B cell (primary cell): ENCODE results near the gene SLTM. TPM values are rescaled to one million over a fixed set of nuclear protein-coding genes. Genes with fewer than 3 reads are reported as not detected.

Experiments used
- ATAC-seq: fragments of 200-7000 bp; cut with Tn5 transposase; one replicate; pipeline ENCODE4 v1.10.0; 2021; ENCODE audit warnings: low read depth, mild to moderate bottlenecking, moderate number of reproducible peaks, moderate library complexity
- CTCF ChIA-PET: fragments of 350-600 bp; sonication (Branson Sonifier 250); formaldehyde crosslinking; loops from one replicate; lab custom pipeline; 2021; ENCODE audit warnings: antibody characterized with exemption, inconsistent platforms; lab: Charles Lee
- POLR2A ChIA-PET: fragments of 350-600 bp; sonication (Branson Sonifier 250); formaldehyde crosslinking; loops from one replicate; lab custom pipeline; 2021; ENCODE audit warnings: antibody characterized with exemption; lab: Charles Lee
- DNase-seq: peaks from one replicate; pipeline ENCODE4 v3.0.0; 2013
- H2AFZ ChIP-seq: 2 replicates; pipeline ENCODE4 v1.6.1; 2012; ENCODE audit warnings: mild to moderate bottlenecking, low read depth, low read length; ENCODE audit not compliant: insufficient read depth, poor library complexity, severe bottlenecking
- H3K27ac ChIP-seq, 2 donors: 1 replicate in 1 of 2; 2 replicates in 1 of 2; pipeline ENCODE4 v1.5.1; 2012 to 2013; ENCODE audit warnings: low read length in 2 of 2, mild to moderate bottlenecking in 2 of 2, moderate library complexity in 1 of 2
- H3K27me3 ChIP-seq, 4 experiments: fragments of 200-600 bp in 1 of 4; sonication (generic) in 1 of 4; replicated peaks in 1 of 4; 1 replicate in 2 of 4; 2 replicates in 2 of 4; pipeline versions ENCODE4 v1.6.1 to v1.7.0; 2013 to 2016; ENCODE audit warnings: low read length in 3 of 4, mild to moderate bottlenecking in 2 of 4, mixed read lengths in 1 of 4, moderate library complexity in 1 of 4; ENCODE audit not compliant: insufficient read depth in 4 of 4, control insufficient read depth in 3 of 4; ENCODE audit errors: control extremely low read depth in 1 of 4
- H3K36me3 ChIP-seq, 2 experiments: replicated peaks in 1 of 2; 1 replicate in 1 of 2; 2 replicates in 1 of 2; pipeline versions ENCODE4 v1.6.1 to v1.7.1; 2013; ENCODE audit warnings: low read length in 1 of 2; ENCODE audit not compliant: insufficient read depth in 2 of 2, control insufficient read depth in 1 of 2; ENCODE audit errors: control extremely low read depth in 1 of 2, extremely low read depth in 1 of 2
- H3K4me1 ChIP-seq, 2 donors: fragments of 200-600 bp in 1 of 2; sonication (generic) in 1 of 2; 1 replicate in 1 of 2; 2 replicates in 1 of 2; pipeline versions ENCODE4 v1.5.1 to v1.6.1; 2013 to 2017; ENCODE audit warnings: low read length in 2 of 2; ENCODE audit not compliant: control insufficient read depth in 2 of 2, insufficient read depth in 2 of 2
- H3K4me2 ChIP-seq: replicated peaks from 2 replicates; pipeline ENCODE3; 2012; ENCODE audit warnings: mild to moderate bottlenecking, low read depth, low read length; ENCODE audit not compliant: poor library complexity, severe bottlenecking
- H3K4me3 ChIP-seq, 5 experiments: fragments of 200-600 bp in 1 of 5; sonication (generic) in 1 of 5; 1 replicate in 3 of 5; 2 replicates in 2 of 5; pipeline versions ENCODE4 v1.5.1 to v1.7.0; 2011 to 2016; ENCODE audit warnings: low read length in 4 of 5, mild to moderate bottlenecking in 4 of 5, low read depth in 2 of 5, control low read depth in 1 of 5, moderate library complexity in 1 of 5; ENCODE audit not compliant: insufficient read depth in 1 of 5; ENCODE audit errors: control extremely low read depth in 1 of 5, extremely low read depth in 1 of 5
- H3K79me2 ChIP-seq: fragments of 200-600 bp; sonication (generic); one replicate; pipeline ENCODE4 v1.6.0; 2016; ENCODE audit warnings: low read length; ENCODE audit not compliant: control insufficient read depth, insufficient read depth
- H3K9ac ChIP-seq: fragments of 200-600 bp; sonication (generic); 2 replicates; pipeline ENCODE4 v1.6.1; 2017; ENCODE audit warnings: mild to moderate bottlenecking, low read length, moderate library complexity
- H3K9me3 ChIP-seq, 3 donors: one replicate each; pipeline versions ENCODE4 v1.6.1 to v1.7.1; 2013; ENCODE audit warnings: low read length in 2 of 3; ENCODE audit not compliant: control insufficient read depth in 2 of 3, insufficient read depth in 1 of 3; ENCODE audit errors: control extremely low read depth in 1 of 3
- H4K20me1 ChIP-seq: 2 replicates; pipeline ENCODE4 v1.6.0; 2012; ENCODE audit warnings: mild to moderate bottlenecking, low read length; ENCODE audit not compliant: insufficient read depth, control insufficient read depth, poor library complexity, severe bottlenecking
- H3K27ac Mint-ChIP-seq: one replicate; pipeline ENCODE4 v1.8.0; 2021; ENCODE audit warnings: mixed read lengths
- H3K27me3 Mint-ChIP-seq: one replicate; pipeline ENCODE4 v1.8.0; 2021; ENCODE audit warnings: mixed read lengths
- H3K4me1 Mint-ChIP-seq: one replicate; pipeline ENCODE4 v1.8.0; 2021; ENCODE audit warnings: mixed read lengths
- H3K4me3 Mint-ChIP-seq: one replicate; pipeline ENCODE4 v1.8.0; 2021; ENCODE audit warnings: mixed read lengths
- H3K9me3 Mint-ChIP-seq: one replicate; pipeline ENCODE4 v1.8.0; 2022; ENCODE audit warnings: mixed read lengths; ENCODE audit not compliant: insufficient read depth
- CTCF ChIP-seq: fragments of 200-600 bp; IDR thresholded peaks from one replicate; pipeline ENCODE4 v1.8.0; 2022; ENCODE audit warnings: antibody characterized with exemption, mild to moderate bottlenecking
- EZH2 ChIP-seq: IDR thresholded peaks from 2 replicates; pipeline ENCODE4 v1.6.1; 2012; ENCODE audit warnings: borderline replicate concordance, low read depth, mild to moderate bottlenecking, moderate library complexity, low read length; ENCODE audit not compliant: insufficient read depth, poor library complexity, severe bottlenecking
- WGBS: methylation state at CpG from one replicate; pipeline ENCODE4 v1.1.5; 2013; ENCODE audit warnings: missing lambda C conversion rate; ENCODE audit not compliant: insufficient coverage; 5-methylcytosine and 5-hydroxymethylcytosine counted together
- intact Hi-C: fragments of 100-400 bp; cut with micrococcal nuclease; formaldehyde crosslinking; loops from one replicate; pipeline ENCODE4 v1.10.0; 2022
- polyA plus RNA-seq: library from polyadenylated mRNA; depleted of rRNA; stranded (reverse); fragments of >200 nt; gene quantifications from 2 replicates; pipeline ENCODE4 v1.2.3, GENCODE V29; 2012
- total RNA-seq, 2 donors: library from RNA; stranded (reverse); fragments of 120-200 nt in 1 of 2; gene quantifications; 1 replicate in 1 of 2; 2 replicates in 1 of 2; pipeline versions ENCODE4 v1.2.3 to v1.2.4, GENCODE V29; 2013 to 2022

The SLTM gene
- total and polyA plus RNA-seq, 2 donors (not counting 1 experiment from before 2014, with no cell fraction given): 83.2 to 183 TPM

GRCh38 chr15:58958811-58959210, 25.3 kb upstream of the SLTM start:
- Mint-ChIP-seq H3K4me3 (no peak overlapping the region), H3K27ac (no peak overlapping the region), H3K27me3 (no peaks in the 10 kb centered on the region), H3K4me1 (peaks cover 5% of the 10 kb centered on the region), H3K9me3 (no peaks in the 10 kb centered on the region)
- H4K20me1 ChIP-seq: no peaks in the 10 kb centered on the region
- H3K27ac ChIP-seq: no peak overlapping the region
- no CpG with 5 or more reads among the region's 4 CpGs for WGBS
- H3K4me3 ChIP-seq: no peak overlapping the region
- no peaks in the 10 kb centered on the region for H3K9me3 ChIP-seq
- TF ChIP-seq EZH2 (no peak), CTCF (no peak)
- H3K79me2 ChIP-seq: no peaks in the 10 kb centered on the region
- no peak overlapping the region for H2AFZ ChIP-seq
- CTCF ChIA-PET: interaction anchor here (0.8 to 6.3 kb wide), 10 partner anchors 9 to 570 kb away, joined by 3 to 53 read pairs (median 4); no protein-coding TSS in a partner anchor
- H3K4me1 ChIP-seq: peaks cover 3 to 7% of the 10 kb centered on the region in 2 donors
- no peaks in the 10 kb centered on the region for H3K27me3 ChIP-seq
- intact Hi-C loops: loop anchor here (5.0 kb wide), 1 partner anchor 98 kb away; no protein-coding TSS in a partner anchor
- DNase-seq (no peak), ATAC-seq (no peak)
- no peak overlapping the region for H3K4me2 ChIP-seq
- no peak overlapping the region for H3K9ac ChIP-seq
- no peaks in the 10 kb centered on the region for H3K36me3 ChIP-seq
- POLR2A ChIA-PET: no interaction called here

GRCh38 chr15:58957101-58957973, 23.9 kb upstream of the SLTM start:
- Histone ChIP-seq H3K27ac (no peak overlapping the region), H3K4me2 (no peak overlapping the region), H3K9me3 (no peaks in the 10 kb centered on the region), H3K27me3 (no peaks in the 10 kb centered on the region), H3K4me3 (no peak overlapping the region), H4K20me1 (no peaks in the 10 kb centered on the region), H3K36me3 (no peaks in the 10 kb centered on the region), H3K4me1 (peaks cover 3 to 7% of the 10 kb centered on the region in 2 donors), H2AFZ (peak overlapping the region; percentile 59), H3K79me2 (no peaks in the 10 kb centered on the region), H3K9ac (no peak overlapping the region)
- Mint-ChIP-seq H3K27me3 (no peaks in the 10 kb centered on the region), H3K4me1 (peaks cover 5% of the 10 kb centered on the region), H3K4me3 (no peak overlapping the region), H3K27ac (peak overlapping the region; percentile 64), H3K9me3 (no peaks in the 10 kb centered on the region)
- WGBS: 20% methylated on average over 1 of the region's 8 CpGs
- DNase-seq (peak; percentile 83), ATAC-seq (peak; percentile 98)
- POLR2A ChIA-PET: no interaction called here
- CTCF ChIA-PET: interaction anchor here (0.7 to 6.3 kb wide), 30 partner anchors 10 to 575 kb away, joined by 3 to 53 read pairs (median 5); no protein-coding TSS in a partner anchor
- intact Hi-C loops: loop anchor here (1.0 to 5.0 kb wide), 4 partner anchors 22 to 536 kb away; no protein-coding TSS in a partner anchor
- peak; percentile 83 for TF ChIP-seq CTCF
- TF ChIP-seq EZH2: no peak
